Stimulated activated CD4-positive, alpha-beta T cell treated with anti-CD3 and anti-CD28 coated beads, Interleukin-1b, Interleukin-23, amount 100 ng/mL, for 4 hours (primary cell): Measurements from ENCODE around the gene RPS6KA2.
A peak's percentile ranks its signal among the peaks of the same experiment; 100 is the strongest.
"Not testable (repeated sequence)": the region's sequence is repeated elsewhere in the genome, so short reads cannot be mapped to it uniquely, and the experiment has no call there.

ENCODE experiments used
- DNase-seq, 2 donors: peaks; one replicate each; pipeline ENCODE4 v3.0.0-alpha.2; 2020; ENCODE audit warnings: low read depth in 2 of 2

The RPS6KA2 gene

GRCh38 chr6:166553563-166554271, 73.3 kb downstream of the RPS6KA2 start:
- DNase-seq = no peak

GRCh38 chr6:166552600-166552999, 74.5 kb downstream of the RPS6KA2 start:
- no peak for DNase-seq

- no peak for DNase-seq
These were observed 75.1 kb downstream of the RPS6KA2 start for GRCh38 chr6:166551754-166552495.

DNA sequence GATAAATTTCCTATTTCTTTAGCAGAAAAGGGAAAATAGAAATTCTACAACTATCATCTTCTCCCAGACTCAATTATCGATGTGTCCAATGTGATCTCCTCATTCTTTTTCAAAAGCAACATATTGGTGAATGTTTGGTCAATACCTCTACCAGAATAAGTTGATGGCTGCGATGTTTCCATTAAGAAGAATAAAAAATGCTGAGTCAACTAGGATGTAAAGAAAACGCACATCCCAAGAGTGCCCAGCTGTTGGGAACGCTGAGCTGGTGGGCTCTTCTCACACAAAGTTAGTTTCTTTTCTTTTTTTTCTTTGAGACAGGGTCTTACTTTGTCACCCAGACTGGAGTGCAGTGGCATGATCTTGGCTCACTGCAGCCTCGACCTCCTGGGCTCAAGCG, 80.4 kb downstream of the RPS6KA2 start:
- DNase-seq = no peak

DNA sequence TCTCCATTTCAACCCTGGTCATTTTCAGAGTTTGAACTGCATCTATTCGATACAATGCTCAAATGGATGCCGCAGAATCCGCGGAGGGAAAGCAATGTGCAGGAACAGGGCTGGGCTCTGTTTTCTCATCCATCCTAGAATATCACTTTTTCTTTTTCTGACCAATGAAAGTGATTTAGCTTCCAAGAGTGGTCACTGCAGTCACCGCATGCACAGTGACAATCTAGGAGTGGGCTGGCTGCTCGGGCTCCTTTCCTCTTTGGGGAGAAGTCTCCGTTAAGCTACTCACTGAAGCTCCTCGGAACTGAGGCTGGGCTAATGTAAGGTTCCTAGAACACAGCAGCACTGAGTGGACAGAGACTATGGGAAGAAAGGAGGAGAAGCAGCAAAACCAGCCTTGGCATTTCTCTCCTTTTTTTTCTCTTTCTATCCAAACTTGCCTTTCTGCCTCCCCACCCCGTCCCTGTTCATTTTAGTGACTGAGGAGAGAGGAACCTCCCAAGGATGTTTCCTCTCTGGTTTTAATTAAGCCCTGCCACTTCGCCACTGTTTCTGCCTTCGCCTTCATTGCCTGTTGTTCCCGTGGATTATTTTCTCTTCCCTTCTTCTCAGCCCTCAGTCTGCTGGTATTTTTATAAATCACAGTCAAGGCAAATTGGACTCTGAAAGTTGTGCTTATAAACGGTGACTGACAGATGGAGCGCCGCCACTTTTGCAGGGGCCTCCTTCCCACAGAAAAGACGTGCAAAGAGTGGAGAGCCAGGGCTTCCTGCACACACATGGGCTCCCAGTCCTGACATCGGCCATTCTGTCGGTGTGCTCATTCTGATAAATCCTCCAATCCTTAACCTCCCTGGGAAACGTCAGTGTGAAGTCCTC, 81.7 kb downstream of the RPS6KA2 start:
- no peak for DNase-seq

GRCh38 chr6:166544296-166544605, 82.8 kb downstream of the RPS6KA2 start:
- no peak for DNase-seq

DNA sequence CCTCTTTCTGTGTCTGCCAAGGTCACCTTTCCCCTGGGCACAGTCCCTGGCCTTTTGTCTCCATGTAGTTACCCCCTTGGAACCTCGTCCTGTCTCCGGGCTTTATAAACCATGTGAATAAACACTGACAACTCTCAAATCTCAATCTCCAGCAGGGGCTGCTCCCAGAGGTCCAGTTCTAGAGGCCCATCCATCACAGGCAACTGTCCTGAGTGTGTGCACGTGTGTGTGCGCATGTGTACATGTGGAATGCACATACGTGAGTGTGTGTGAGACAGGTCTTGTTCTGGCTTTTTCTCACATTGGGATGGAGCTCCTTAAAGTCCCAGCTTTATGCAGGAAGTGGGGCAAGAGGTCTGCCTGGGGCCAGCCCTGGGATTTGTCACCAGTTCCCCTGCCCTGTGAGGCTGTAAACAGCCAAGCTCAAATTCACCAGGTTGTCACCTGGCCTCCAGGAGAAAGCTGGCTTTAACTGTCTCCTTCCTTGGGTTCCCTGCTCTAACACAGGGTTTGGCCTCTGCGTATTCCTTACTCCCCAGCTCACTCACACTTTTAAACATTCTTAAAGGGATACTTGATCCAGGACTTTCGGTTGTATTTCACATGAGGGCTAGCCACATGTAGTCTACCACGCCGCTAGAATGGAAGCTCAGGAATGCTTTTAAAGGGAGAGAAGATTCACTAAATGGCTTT, 83.3 kb downstream of the RPS6KA2 start:
- no peak for DNase-seq

DNA sequence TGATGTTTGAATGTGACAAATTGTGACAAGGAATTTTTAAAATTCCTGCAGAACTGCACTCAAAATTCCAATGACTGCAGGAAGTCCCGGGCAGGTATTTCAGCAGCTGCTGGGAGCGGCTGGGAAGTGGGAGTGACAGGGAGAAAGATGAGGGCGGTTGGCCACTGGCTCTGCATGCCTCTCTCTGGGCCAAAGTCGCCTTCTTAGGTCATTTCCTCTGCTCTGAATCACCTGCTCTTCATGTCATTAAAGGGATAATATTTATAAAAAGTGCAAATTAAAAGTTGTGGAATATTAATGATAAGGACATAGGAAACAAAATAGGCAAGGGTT, 84.5 kb downstream of the RPS6KA2 start:
- no peak for DNase-seq

DNA sequence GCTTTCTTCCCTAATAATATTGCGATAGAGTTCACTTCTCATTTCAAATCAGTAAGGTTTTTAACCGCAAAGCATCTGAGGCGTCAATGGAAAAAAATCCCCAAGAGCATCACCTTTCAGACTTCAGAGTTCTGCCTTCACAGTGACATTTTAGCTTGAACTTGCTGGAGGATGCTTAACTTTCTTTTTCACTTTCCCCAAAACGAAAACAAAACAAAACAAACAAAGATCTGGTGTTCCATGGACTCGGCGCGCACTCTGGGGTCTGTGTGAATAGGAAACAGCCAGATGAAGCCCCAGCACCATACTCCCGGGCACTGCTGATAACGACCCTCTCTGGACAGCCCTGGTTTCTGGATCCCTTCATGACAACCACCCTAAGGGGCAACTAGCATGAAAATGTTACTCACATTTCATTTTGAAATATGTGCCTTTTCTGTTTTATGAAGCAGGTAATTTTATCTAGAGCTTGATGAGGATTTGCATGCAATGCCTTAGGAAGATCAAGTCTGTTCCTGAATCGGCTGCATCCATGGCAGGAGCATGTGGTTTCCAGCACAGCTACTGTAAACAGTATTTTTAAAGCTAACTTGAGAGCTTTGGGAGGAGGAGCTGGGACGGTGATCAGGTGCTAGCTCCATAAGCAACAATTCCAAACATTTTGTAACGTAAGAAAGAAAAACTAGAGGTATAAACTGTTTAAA, 85.0 kb downstream of the RPS6KA2 start:
- no peak for DNase-seq

DNA sequence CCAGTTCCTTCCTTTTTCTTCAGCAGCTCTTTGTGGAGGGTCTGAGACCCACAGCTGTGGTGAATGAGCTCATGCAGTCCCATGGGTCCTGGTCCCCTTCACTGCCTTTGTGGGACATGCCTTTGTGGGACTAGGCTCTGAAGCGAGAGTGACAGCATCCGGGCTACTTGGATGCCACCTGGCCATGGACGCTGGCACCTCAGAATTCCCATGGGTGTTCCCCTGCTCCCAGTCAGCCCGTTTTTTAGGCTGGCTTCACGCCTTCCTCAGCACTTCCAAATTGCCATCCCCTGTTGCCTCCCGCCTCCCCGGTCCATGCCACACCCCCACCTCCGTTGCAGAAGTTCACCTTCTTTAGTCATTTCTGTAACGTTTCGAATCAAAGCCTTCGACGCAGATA, 85.7 kb downstream of the RPS6KA2 start:
- DNase-seq = no peak

- DNase-seq = peak; percentile 29 to 55
These were observed 86.3 kb downstream of the RPS6KA2 start for GRCh38 chr6:166540631-166541331.

- DNase-seq = no peak
These were observed 87.5 kb downstream of the RPS6KA2 start for GRCh38 chr6:166539543-166539942.

DNA sequence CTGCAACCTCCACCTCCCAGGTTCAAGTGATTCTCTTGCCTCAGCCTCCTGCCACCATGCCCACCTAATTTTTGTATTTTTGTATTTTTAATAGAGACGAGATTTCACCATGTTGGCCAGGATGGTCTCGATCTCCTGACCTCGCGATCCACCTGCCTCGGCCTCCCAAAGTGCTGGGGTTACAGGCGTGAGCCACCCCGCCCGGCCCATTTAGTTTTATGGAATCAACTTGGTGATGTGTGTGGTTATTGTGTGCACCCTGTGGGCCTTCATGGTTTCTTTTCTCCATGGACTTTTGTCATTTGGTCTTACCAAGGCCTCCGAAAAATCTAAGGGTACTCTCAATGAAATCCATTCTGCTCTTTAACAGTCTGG, 88.1 kb downstream of the RPS6KA2 start:
- not testable (repeated sequence) for DNase-seq

DNA sequence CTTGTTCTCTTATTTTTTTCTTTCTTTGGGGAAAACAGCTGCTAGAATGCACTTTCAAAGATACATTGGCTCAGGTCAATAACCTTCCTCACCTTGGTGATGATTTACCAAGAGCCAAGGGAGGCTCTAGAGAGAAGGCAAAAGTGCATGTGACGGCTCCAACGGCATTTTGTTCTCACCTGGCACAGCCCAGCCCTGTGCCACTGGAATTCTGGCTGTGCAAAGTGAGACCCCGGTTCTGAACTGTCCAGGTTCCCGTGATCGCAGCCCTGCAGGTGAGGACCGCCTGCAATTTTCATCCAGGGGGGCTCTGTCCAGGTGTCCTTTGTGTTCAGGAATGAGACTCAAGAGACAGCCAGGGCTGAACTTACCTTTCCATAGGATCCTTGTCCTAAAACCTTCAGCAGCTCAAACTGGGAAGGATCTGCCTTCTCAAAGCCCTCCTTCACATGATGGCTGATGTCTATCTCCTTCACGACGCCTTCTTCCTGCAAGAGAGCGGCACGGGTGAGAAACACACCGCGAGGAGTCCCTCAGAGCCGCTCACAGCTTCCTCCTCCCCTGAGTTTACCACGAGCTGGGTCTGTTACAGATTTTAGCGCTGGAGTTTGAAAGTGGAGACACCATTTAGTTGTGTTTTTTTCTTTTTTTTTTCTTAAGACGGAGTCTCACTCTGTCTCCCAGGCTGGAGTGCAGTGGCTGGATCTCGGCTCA, 88.6 kb downstream of the RPS6KA2 start:
- no peak for DNase-seq

DNA sequence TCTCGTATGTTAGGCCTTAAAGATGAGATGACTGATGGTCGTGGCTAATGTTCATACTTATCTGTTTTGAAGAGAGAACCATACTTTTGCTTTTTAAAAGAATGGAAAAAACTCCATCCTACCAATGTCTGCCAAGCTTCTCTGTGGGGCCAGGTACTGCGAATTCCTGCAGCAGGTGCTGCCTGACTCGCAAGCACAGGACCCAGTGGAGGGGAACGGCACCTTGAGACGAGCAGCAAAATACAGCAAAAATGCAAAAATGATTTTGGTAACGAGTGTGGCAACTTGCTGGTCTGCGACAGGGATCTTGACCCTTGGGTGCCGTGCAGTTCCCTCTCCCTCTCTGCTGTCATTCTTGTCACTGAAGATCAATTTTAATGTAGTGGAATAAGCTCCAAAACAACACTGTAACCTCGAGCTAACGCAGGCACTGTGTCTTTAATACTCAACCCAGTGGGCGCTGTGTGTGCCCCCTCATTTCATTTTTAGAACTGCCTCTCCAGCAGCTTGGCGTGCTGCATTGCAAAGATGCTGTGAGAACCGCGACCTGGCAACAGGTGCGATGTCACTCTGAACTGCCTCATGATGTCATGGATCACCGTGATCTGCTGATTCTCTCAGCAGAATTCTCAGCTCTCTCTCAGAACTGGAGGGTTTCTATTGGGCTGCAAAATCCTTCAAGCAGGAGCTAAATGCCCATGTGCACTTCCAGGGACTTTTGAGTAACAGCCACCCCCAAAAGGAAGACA, 92.2 kb downstream of the RPS6KA2 start:
- no peak for DNase-seq

GRCh38 chr6:166533205-166533824, 93.7 kb downstream of the RPS6KA2 start:
- no peak for DNase-seq

DNA sequence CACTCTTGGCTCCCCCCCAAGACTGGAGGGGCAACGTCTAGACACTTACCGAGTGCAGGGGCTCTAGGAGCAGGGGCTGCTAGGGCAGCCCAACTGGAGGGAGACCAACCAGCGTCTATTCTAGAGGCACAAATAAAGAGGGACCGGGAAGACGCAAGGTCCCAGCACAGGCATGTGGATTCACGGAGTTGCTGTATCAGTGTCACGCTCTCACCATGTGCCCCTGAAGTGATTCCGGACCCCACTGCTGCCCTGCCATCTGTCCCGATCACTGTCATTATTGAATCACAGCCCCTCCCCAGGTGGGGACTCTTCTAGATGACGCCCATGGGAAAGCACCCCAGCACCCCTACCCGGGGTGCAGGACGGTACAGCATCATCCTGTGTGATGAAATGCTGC, 94.7 kb downstream of the RPS6KA2 start:
- no peak for DNase-seq

DNA sequence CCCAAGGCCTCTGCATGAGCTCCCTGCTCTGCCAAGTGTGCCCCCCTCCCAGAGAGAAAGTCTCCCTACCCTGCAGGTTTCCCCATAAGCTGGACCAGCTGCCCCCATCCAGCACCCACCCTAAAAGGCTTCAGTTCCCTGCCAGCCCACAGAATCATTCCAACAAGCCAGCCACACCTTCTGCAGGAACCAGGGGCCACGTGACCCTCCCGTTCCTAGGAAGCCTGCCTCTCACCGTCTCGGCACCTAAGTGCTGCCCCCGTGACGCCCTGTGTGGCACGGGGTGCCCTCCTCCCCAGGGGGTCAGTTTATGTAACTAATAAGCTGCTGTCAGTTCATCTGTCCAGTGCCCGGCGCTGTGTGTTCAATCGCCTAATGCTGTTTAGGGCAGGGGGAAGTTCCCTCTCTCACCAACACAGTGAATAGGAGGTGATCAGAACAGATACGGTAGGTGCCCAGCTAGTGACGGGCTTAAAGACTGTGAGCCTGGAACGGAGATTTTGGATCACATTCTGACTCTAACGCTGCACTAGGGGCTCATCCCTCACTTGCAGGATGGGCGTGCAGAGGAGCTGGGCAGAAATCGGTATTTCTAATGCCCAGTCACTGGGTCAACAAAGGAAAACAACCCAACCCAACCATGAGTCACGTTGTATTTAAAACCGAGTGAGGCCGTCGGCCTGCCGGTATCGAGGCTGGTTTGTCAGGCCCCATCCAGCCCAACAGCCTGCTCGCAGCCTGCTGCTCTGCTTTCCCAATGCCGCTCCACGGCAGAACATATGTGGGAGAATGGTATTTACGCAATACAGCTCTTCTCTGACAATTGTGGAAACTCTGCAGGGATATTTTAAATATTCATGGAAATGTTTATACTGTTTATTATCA, 96.6 kb downstream of the RPS6KA2 start:
- DNase-seq = no peak
